GM12873 (cell line): ENCODE data around the gene STEAP3.

ENCODE experiments used
- CTCF ChIP-seq: IDR thresholded peaks from 2 replicates; pipeline ENCODE4 v1.5.1; 2012; ENCODE audit warnings: low read depth, mild to moderate bottlenecking, moderate library complexity, low read length, control low read depth; ENCODE audit not compliant: insufficient read depth; ENCODE audit errors: missing control alignments

The STEAP3 gene

GRCh38 chr2:119245076-119245840, 21.6 kb downstream of the STEAP3 start:
- TF ChIP-seq CTCF = no peak

GRCh38 chr2:119245841-119246230, 22.2 kb downstream of the STEAP3 start:
- TF ChIP-seq CTCF = no peak

- no peak for TF ChIP-seq CTCF
These were observed 23.5 kb downstream of the STEAP3 start for GRCh38 chr2:119246884-119247843.

- TF ChIP-seq CTCF = no peak
These were observed 24.2 kb downstream of the STEAP3 start for GRCh38 chr2:119247844-119248271.

- TF ChIP-seq CTCF = no peak
These were observed 24.7 kb downstream of the STEAP3 start for GRCh38 chr2:119248311-119248710.

GRCh38 chr2:119248751-119249150, 25.1 kb downstream of the STEAP3 start:
- TF ChIP-seq CTCF = no peak

- no peak for TF ChIP-seq CTCF
These were observed 25.7 kb downstream of the STEAP3 start for GRCh38 chr2:119249311-119249710.
